Upper lobe of left lung (tissue), 6 donors: ENCODE results near the gene SLC47A1. TPM values are rescaled to one million over a fixed set of nuclear protein-coding genes. Genes with fewer than 3 reads are reported as not detected.

Source experiments
- ATAC-seq, 2 donors: fragments of 200-7000 bp; cut with Tn5 transposase; one replicate each; pipeline ENCODE4 v1.9.1; 2022; ENCODE audit warnings: mild to moderate bottlenecking in 2 of 2, moderate library complexity in 2 of 2; ENCODE audit not compliant: low FRiP score in 2 of 2
- DNase-seq, 2 donors: peaks; one replicate each; pipeline ENCODE4 v3.0.0-alpha.2; 2019 to 2020
- H3K27ac ChIP-seq, 4 donors: fragments of 200-600 bp; sonication (generic); one replicate each; pipeline ENCODE4 v1.5.1; 2016 to 2019
- H3K27me3 ChIP-seq, 4 donors: fragments of 200-600 bp; sonication (generic); one replicate each; pipeline ENCODE4 v1.5.1; 2017 to 2019
- H3K36me3 ChIP-seq, 4 donors: fragments of 200-600 bp; sonication (generic); one replicate each; pipeline ENCODE4 v1.5.1; 2016 to 2019
- H3K4me1 ChIP-seq, 4 donors: fragments of 200-600 bp; sonication (generic); one replicate each; pipeline ENCODE4 v1.5.1; 2018 to 2019
- H3K4me3 ChIP-seq, 4 donors: fragments of 200-600 bp; sonication (generic); one replicate each; pipeline ENCODE4 v1.5.1; 2017 to 2019; ENCODE audit warnings: mild to moderate bottlenecking in 2 of 4, moderate library complexity in 1 of 4
- H3K9me3 ChIP-seq, 4 donors: fragments of 200-600 bp; sonication (generic); one replicate each; pipeline ENCODE4 v1.5.1; 2018 to 2019
- EP300 ChIP-seq, 4 donors: sonication (generic); formaldehyde crosslinking; IDR thresholded peaks; one replicate each; pipeline ENCODE4 v1.5.1; 2017; ENCODE audit warnings: antibody characterized with exemption in 4 of 4, control low read depth in 2 of 4
- POLR2A ChIP-seq, 4 donors: fragments of 450-650 bp; IDR thresholded peaks; one replicate each; pipeline ENCODE4 v1.5.1; 2016 to 2017; ENCODE audit warnings: antibody characterized with exemption in 4 of 4, mild to moderate bottlenecking in 2 of 4
- POLR2AphosphoS5 ChIP-seq, 2 donors: sonication (generic); formaldehyde crosslinking; IDR thresholded peaks; one replicate each; pipeline ENCODE4 v1.5.1; 2017; ENCODE audit warnings: antibody characterized with exemption in 2 of 2
- WGBS, 2 donors: methylation state at CpG; one replicate each; pipeline ENCODE4 v1.1.5; 2017 to 2018; 5-methylcytosine and 5-hydroxymethylcytosine counted together
- total RNA-seq, 6 donors: library from RNA; depleted of rRNA in 4 of 6; stranded (reverse); fragments of >200 nt in 4 of 6; gene quantifications; one replicate each; pipeline versions ENCODE4 v1.1.0 to v1.2.1, GENCODE V29; 2016 to 2021
- TF ChIP-seq, protein P1 (sequence below), 6 experiments: fragments of 450-650 bp in 4 of 6; fragments of 200-600 bp in 2 of 6; sonication (generic) in 2 of 6; IDR thresholded peaks; one replicate each; pipeline ENCODE4 v1.5.1; 2016 to 2019; ENCODE audit warnings: antibody characterized with exemption in 6 of 6
- donor health status: DM: no; HTN: no; CAD: no; lungs with moderate emphysema.
- donor health status: DM: no; HTN: yes; CAD: no; lungs with severe emphysema.

The SLC47A1 gene
- total RNA-seq, 6 donors from 2014 or later: 6.9 to 20.8 (median 12.0) TPM

DNA sequence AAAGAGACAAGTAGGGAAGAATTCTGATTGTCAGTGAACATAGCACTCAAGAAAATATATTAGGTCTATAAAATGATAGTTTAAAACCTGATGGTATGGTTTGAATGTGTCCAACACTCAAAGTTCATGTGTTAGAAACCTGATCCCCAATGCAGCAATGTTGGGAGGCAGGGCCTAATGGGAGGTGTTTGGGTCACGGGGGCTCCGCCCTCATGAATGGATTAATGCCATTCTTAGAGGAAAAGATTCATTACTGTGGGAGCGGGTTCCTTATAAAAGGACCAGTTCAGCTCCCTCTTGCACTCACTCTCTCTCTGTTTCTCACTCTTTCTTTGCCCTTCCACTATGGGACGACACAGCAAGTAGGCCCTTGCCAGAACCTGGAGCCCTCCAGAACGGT is 41.5 kb upstream of the SLC47A1 start:
- Histone ChIP-seq H3K36me3 (no peaks in the 10 kb centered on the region), H3K27ac (no peak overlapping the region), H3K9me3 (no peaks in the 10 kb centered on the region), H3K4me3 (no peak overlapping the region), H3K4me1 (no peaks in the 10 kb centered on the region), H3K27me3 (no peaks in the 10 kb centered on the region)
- DNase-seq (no peak), ATAC-seq (no peak)
- TF ChIP-seq EP300 (IDR thresholded peaks at IDR 0.05) (no peak), POLR2AphosphoS5 (IDR thresholded peaks at IDR 0.05) (no peak), POLR2A (IDR thresholded peaks at IDR 0.05) (no peak)
- TF ChIP-seq, protein P1, sequence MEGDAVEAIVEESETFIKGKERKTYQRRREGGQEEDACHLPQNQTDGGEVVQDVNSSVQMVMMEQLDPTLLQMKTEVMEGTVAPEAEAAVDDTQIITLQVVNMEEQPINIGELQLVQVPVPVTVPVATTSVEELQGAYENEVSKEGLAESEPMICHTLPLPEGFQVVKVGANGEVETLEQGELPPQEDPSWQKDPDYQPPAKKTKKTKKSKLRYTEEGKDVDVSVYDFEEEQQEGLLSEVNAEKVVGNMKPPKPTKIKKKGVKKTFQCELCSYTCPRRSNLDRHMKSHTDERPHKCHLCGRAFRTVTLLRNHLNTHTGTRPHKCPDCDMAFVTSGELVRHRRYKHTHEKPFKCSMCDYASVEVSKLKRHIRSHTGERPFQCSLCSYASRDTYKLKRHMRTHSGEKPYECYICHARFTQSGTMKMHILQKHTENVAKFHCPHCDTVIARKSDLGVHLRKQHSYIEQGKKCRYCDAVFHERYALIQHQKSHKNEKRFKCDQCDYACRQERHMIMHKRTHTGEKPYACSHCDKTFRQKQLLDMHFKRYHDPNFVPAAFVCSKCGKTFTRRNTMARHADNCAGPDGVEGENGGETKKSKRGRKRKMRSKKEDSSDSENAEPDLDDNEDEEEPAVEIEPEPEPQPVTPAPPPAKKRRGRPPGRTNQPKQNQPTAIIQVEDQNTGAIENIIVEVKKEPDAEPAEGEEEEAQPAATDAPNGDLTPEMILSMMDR (IDR thresholded peaks at IDR 0.05): no peak
- WGBS, 2 donors: 87% methylated on average over 5 of the region's 5 CpGs

DNA sequence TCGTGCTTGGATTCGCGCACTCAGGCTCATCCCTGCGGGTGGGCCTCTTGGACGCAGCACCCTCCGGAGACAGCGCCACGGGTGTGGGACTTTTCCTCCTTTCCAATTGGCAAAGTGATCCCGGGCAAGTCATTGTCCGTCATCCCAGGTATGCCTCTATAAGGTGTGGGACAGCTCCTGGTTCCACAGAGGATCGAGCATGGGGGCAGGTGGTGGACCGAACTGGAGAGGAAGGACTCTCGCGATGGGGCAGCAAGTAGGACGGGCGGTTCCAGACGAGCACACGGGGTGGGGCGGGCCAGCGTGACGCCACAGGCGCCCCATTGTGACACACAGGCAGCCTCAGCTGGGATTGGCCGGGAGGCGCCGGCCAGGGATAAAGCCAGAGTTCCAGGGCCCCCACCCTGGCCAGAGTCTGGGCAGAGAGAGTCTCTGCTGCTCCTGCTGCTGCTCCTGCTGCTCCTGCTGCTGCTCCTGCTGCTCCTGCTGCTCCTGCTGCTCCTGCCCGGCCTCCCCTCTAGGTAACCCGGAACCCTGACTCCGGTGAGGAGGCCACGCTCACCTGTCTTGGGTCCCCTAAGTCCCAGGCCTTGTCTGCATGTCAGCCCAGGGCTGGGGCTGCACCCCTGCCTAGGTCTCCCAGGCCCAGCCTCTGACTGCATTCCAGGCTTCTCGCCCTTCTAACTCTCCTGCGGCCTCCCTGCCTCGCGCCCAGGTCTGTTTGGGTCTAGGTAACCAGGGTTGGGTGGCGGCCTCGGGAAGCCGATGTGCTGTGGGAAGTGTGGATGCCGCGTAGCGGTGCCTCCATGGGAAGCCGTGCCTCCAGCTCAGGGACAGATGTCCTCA is 38.5 kb upstream of the SLC47A1 start:
- no peak overlapping the region for H3K4me3 ChIP-seq
- H3K27ac ChIP-seq: no peak overlapping the region
- DNase-seq (peak in 1 of 2 donors; percentile 66), ATAC-seq (peak in 1 of 2 donors; percentile 63)
- no peaks in the 10 kb centered on the region for H3K36me3 ChIP-seq
- H3K9me3 ChIP-seq: no peaks in the 10 kb centered on the region
- H3K4me1 ChIP-seq: no peaks in the 10 kb centered on the region
- WGBS, 2 donors: 93 to 95% methylated on average over 36 to 37 of the region's 40 CpGs
- TF ChIP-seq POLR2A (IDR thresholded peaks at IDR 0.05) (no peak), EP300 (IDR thresholded peaks at IDR 0.05) (no peak), POLR2AphosphoS5 (IDR thresholded peaks at IDR 0.05) (no peak)
- TF ChIP-seq, protein P1 (IDR thresholded peaks at IDR 0.05): no peak
- no peaks in the 10 kb centered on the region for H3K27me3 ChIP-seq

DNA sequence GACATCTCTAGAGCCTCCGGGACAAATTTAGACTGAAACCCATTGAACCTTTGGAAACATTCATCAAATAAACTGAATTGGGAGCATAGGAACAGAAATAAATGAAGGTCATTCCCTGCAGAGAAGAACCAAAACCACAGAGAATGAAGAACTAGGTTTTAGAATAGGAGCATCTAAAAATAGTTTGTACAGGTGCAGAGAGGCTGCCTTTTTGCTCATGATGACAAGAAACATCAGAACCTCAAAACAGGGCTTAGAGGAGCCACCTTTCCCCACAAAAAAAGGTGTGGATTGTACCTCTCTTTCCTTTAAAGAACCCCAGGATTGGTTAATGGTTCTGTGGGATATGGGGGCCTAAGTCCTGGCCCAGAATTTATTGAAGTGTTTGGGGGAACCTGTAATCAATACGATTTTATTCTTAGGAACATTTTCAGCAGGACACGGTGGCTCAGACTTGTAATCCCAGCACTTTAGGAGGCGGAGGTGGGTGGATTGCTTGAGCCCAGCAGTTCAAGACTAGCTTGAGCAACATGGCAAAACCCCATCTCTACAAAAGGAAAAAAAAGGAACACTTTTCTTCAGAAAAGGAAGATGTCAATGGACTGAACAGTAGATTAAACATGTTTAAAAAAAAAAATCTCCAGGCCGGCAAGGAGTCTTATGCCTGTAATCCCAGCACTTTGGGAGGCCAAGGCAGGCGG is 37.7 kb upstream of the SLC47A1 start:
- H3K9me3 ChIP-seq: no peaks in the 10 kb centered on the region
- DNase-seq (no peak), ATAC-seq (no peak)
- H3K4me3 ChIP-seq: no peak overlapping the region
- H3K27ac ChIP-seq: no peak overlapping the region
- no peaks in the 10 kb centered on the region for H3K27me3 ChIP-seq
- TF ChIP-seq EP300 (IDR thresholded peaks at IDR 0.05): no peak
- no peak for TF ChIP-seq POLR2A (IDR thresholded peaks at IDR 0.05)
- TF ChIP-seq, protein P1 (IDR thresholded peaks at IDR 0.05): no peak
- no peak for TF ChIP-seq POLR2AphosphoS5 (IDR thresholded peaks at IDR 0.05)
- WGBS, 2 donors: 90 to 91% methylated on average over 6 of the region's 6 CpGs
- H3K36me3 ChIP-seq: no peaks in the 10 kb centered on the region
- H3K4me1 ChIP-seq: no peaks in the 10 kb centered on the region

DNA sequence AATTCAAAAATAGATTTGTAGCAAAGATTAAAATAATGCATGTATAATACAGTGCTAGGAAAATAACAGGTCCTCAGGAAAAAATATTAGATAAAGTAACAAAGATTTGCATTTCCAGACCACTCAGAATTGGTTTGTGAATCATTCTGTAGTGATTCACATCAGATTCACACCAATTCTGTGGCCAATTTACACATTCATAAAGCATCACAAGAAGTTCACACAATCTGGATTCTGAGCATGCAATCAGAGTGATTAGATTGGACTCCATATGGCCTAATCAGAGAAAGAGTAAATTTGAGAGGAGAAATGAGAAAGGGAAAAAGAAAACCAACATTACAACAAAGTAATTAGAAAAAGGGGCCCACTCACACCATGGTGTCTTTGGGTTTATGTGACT is 36.0 kb upstream of the SLC47A1 start:
- H3K4me3 ChIP-seq: no peak overlapping the region
- no peak overlapping the region for H3K27ac ChIP-seq
- ATAC-seq: no peak
- H3K36me3 ChIP-seq: no peaks in the 10 kb centered on the region
- no peak for DNase-seq
- no peaks in the 10 kb centered on the region for H3K27me3 ChIP-seq
- no peaks in the 10 kb centered on the region for H3K9me3 ChIP-seq
- no peaks in the 10 kb centered on the region for H3K4me1 ChIP-seq
- TF ChIP-seq POLR2A (IDR thresholded peaks at IDR 0.05) (no peak), POLR2AphosphoS5 (IDR thresholded peaks at IDR 0.05) (no peak), EP300 (IDR thresholded peaks at IDR 0.05) (no peak)
- TF ChIP-seq, protein P1 (IDR thresholded peaks at IDR 0.05): no peak
